Measurements from ENCODE around the gene MLIP.

The MLIP gene

DNA sequence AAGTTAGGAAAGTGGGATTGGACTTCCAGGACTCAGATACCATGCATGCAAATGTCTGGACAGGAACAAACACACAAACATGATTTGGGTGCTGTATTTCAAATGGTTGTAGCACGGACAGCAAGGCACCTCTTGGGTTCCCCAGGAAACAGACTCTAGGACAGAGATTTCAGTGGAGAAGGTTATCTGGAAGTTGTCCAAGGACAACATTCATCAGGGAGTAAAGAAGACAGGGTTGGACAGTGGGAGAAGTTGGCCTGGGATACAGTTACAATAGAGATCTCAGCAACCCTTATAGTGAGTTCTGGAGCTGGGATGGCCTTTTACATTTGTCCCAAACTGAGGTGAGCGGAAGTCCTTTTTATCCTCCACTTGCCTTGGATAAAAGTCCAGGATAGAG is 177.2 kb downstream of the MLIP start:
- DNase-seq: no peak

DNA sequence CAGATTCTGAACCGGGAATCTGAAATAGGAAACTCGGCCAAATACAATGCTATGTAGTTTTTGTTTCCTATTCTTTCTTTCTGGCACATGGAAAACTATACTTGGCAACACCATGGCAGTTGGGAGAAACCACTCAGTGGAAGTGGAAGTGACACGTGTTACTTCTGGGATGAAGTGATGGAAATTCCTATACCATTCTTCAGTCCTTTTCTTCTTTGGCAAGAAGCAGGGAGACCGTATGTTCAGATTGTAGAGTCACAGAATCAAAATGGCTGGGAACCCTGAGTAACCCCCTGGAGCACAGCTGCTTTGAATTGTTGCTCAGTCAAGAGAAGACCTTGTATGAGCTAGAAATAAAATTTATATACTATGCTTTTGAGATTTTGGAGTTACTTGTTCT is 178.2 kb downstream of the MLIP start:
- DNase-seq: no peak

DNA sequence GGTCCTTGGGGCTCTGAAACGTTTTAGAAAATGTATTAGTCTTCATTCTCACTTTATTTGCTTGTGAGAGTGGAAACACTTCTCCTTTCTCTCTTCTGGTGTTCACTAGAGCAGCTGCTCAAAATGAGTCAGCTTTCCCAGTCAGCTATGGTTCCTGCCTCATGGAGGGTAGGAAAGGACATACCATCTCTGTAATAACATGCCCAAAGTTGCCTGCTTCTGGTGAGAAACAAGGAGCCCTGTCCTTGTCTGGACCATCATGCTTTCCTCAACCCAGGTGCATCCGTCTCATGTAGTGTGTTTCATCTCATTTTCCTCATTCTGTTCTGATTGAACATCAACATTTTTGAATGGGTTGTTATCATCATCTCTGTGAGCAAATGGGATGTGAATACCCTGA is 179.9 kb downstream of the MLIP start:
- DNase-seq: no peak

- DNase-seq: no peak
Observed at GRCh38 chr6:54291738-54292137, 180.5 kb downstream of the MLIP start.

DNA sequence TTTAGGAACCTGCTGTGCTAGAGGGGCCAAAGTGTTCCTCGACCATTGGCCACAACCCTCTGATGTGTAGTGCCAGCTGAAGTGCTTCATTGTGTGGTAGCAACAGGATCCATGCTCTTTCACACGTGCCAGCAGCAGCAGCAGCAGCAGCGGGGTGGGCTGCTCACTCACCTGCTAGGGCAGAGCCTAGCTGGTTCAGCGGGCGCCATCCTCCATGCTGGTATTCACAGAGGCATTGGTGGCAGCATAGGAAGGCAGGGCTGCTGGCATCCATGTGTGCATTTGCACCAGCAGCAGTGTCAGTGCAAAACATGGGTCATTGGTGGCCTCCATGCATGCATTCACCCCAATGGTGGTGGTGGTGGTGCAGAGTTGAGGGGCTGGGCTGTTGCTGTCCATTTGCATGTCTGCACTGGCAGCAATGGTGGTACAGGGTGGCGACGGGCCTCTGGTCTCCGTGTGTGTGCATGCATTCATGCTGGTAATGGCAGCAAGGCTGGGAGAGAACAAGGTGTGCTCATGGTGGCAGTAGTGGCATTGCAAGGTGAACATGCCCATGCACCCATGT is 183.8 kb downstream of the MLIP start:
- no peak for DNase-seq

DNA sequence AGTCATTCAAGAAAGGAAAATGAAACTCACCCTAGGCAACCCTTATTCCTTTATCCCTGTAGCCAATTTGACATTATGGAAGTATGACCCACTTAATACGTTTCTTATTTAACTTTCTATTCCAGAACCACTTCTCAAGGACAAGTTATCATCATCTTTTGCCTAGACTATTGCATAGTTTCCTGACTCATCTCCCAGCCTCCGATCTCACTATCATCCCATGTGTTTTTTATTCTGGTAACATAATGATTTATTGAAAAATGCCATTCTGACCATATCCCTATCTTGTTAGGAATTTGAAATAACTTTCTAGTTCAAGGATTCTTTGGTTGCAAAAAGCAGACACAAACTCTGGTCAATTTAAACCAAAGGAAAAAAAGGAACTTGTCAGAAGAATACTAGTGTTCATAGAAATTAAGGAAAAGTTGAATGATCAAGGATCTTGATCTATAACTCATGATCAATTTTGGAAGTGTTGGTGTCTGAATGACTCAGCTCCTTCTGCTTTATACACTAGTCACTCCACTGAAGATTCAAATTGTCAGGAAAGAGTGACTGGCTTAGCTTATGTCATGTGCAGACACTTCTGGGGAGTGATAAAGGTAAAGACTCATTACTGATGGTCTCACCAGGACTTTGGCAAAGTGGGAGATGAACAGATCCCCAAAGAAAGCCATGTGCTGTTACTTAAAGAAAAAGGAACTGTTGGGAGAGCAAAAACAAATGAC is 188.5 kb downstream of the MLIP start:
- no peak for DNase-seq

- no peak for DNase-seq
Observed at GRCh38 chr6:54301770-54302169, 190.5 kb downstream of the MLIP start.

- DNase-seq: no peak
Observed at GRCh38 chr6:54307439-54307910, 196.2 kb downstream of the MLIP start.

DNA sequence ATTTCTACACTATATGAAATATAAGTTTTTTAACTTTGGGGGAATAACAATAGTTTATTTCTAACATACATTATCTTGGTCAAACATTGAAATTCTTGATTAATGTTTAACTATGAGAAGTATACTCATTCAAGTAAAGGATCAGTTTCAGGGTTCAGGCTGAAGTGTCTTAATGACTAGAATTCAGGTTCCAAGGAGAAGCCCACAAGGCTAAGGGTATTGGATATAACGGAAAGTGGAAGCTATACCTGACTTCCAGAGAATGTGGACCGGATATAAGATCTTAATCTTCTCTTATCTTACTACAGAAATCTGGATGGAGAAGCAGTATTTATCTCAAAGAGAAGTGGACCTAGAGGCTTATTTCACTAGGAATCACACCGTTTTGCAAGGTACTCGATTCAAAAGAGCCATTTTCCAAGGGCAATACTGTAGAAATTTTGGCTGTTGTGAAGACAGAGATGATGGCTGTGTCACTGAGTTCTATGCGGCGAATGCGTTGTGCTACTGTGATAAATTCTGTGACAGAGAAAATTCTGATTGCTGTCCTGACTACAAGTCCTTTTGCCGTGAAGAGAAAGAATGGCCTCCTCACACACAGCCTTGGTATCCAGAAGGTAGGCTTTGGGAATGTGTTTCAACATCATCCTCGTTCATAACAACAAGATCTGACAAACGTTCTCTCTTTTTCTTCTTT is 197.2 kb downstream of the MLIP start, which contains the start of gene TINAG:
Gene TINAG, plus strand, starts transcription at position 153 of the 697 bp plus-strand sequence. Its CDS starts 110 bp downstream, at position 263.
- no peak for DNase-seq

GRCh38 chr6:54308986-54309315 is 197.7 kb downstream of the MLIP start:
- DNase-seq: no peak

DNA sequence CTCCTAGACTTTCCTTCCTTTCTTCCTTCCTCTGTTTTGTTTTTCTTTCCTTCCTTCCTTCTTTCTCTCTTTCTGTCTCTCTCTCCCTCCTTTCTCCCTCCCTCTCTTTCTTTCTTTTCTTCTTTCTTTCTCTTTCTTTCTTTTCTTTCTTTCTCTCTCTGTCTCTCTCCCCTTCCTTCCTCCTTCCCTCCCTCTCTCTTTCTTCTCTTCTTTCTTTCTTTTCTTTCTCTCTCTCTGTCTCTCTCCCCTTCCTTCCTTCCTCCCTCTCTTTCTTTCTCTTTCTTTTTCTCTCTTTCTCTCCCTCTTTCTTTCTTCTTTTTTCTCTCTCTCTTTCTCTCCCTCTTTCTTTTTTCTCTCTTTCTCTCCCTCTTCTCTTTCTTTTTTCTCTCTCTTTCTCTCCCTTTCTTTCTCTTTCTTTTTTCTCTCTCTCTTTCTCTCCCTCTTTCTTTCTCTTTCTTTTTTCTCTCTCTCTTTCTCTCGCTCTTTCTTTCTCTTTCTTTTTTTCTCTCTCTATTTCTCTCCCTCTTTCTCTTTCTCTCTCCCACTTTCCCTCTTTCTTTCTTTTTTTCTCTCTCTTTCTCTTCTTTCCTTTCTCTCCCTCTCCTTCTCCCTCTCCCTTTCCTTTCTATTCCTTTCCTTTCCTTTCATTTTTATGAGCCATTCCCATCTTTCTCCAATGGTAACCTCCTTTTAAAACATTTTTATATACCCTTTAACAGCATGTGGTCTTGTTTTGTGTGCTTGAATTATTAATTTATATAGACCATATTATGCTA is 199.3 kb downstream of the MLIP start:
- no peak for DNase-seq

GRCh38 chr6:54315656-54316055 is 204.4 kb downstream of the MLIP start:
- DNase-seq: no peak
